Stimulated activated effector memory CD8-positive, alpha-beta T cell treated with anti-CD3 and anti-CD28 coated beads, Interleukin-12 subunit alpha, Interleukin-12 subunit beta, amount 100 ng/mL, for 72 hours (primary cell): Measurements from ENCODE around the gene VAPB.
A peak's percentile ranks its signal among the peaks of the same experiment; 100 is the strongest.

Experiments used
- ATAC-seq: fragments of 150-1000 bp; cut with Tn5 transposase; 2 replicates; pipeline ENCODE4 v1.10.0; 2021
- DNase-seq, 2 donors: peaks; one replicate each; pipeline ENCODE4 v3.0.0; 2021 to 2022; ENCODE audit warnings: low spot score in 2 of 2
- H3K27ac Mint-ChIP-seq: one replicate; pipeline ENCODE4 v1.8.0; 2022; ENCODE audit warnings: mild to moderate bottlenecking, mixed read lengths
- H3K36me3 Mint-ChIP-seq: one replicate; pipeline ENCODE4 v1.8.0; 2022; ENCODE audit warnings: mild to moderate bottlenecking, mixed read lengths
- H3K4me1 Mint-ChIP-seq: one replicate; pipeline ENCODE4 v1.8.0; 2022; ENCODE audit warnings: mixed read lengths
- H3K4me3 Mint-ChIP-seq: one replicate; pipeline ENCODE4 v1.8.0; 2022; ENCODE audit warnings: mild to moderate bottlenecking, mixed read lengths
- H3K9me3 Mint-ChIP-seq: one replicate; pipeline ENCODE4 v1.8.0; 2022; ENCODE audit warnings: mixed read lengths

The VAPB gene

DNA sequence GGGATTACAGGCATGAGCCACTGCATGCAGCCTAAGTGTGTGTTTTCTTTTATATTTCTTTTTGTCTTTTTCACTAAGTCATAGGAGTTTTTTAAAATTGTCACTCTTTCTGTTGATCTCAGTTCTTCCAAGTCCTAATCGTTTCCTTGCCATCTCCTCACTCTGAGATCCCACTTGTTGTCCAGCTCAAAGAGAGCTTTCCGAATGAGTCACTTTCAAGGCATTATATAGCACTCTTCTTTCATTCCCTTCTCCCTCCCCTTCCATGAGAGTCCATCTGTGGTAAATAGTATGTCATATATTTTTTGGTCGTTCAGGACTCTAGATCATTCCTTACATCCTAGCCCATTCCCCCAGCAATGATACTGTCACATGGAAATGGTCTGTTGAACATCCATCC is 4.3 kb downstream of the VAPB start:
- no peak overlapping the region for H3K27ac Mint-ChIP-seq
- ATAC-seq: no peak
- peaks cover 62% of the 10 kb centered on the region for H3K4me1 Mint-ChIP-seq
- H3K36me3 Mint-ChIP-seq: peaks cover 40% of the 10 kb centered on the region
- H3K4me3 Mint-ChIP-seq: no peak overlapping the region
- no peak for DNase-seq
- no peaks in the 10 kb centered on the region for H3K9me3 Mint-ChIP-seq

DNA sequence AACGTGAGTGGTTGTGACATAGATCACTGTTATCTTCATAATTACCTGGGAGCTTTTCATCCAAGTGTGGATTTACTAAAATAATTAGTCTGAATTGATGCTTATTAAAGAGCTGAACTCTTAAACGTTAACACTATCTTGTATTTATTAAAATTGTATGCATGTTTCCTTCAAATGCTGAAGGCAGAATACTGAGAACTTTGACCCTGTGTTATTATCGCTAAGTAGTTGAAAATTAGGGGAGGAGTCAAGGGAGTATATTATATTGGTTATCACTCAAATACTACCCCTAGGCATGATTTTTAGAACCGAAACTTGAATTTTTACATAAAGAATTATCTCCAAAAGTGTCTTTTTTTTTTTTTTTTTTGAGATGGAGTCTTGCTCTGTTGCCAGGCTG is 5.8 kb downstream of the VAPB start:
- H3K9me3 Mint-ChIP-seq: no peaks in the 10 kb centered on the region
- no peak overlapping the region for H3K27ac Mint-ChIP-seq
- no peak overlapping the region for H3K4me3 Mint-ChIP-seq
- DNase-seq (no peak), ATAC-seq (no peak)
- H3K4me1 Mint-ChIP-seq: peaks cover 68% of the 10 kb centered on the region
- H3K36me3 Mint-ChIP-seq: peaks cover 43% of the 10 kb centered on the region

DNA sequence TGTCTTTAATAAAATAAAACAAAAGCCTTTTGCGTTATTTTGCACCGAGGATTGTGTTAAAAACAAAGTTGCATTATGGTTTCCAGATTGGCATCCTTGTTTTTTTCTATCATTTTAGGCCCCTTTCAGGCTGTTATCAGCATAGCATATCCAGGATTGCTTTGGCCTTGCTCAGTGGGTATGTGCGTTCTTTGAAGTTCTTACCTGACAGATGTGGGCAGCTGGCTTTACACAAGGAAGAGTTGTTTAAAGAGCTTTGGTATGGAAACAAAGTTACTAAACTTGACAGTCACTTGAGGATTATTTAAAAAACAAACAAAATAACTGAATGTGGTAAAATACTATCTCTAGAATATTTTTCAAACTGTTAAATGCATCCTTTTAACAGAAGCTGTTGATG is 6.6 kb downstream of the VAPB start:
- ATAC-seq: no peak
- peaks cover 35% of the 10 kb centered on the region for H3K36me3 Mint-ChIP-seq
- peaks cover 60% of the 10 kb centered on the region for H3K4me1 Mint-ChIP-seq

DNA sequence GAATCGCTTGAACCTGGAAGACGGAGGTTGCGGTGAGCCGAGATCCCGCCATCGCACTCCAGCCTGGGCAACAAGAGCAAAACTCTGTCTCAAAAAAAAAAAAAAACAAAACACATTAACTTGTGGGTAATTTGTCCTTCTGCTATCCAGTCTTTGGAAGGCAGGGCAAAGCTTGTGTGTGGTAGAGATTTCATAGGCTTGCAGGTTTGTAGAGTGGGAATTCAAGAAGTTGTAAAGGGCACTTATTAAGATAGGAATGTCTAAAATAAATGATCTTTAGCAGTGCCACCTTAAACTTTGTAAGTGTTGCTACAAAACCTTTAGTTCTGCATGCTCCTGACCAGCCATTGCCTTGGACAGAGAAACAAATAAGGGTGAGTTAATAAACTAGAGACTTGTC is 8.4 kb downstream of the VAPB start:
- ATAC-seq: no peak
- no peak overlapping the region for H3K4me3 Mint-ChIP-seq

More for the DNA sequence above, 6.6 kb downstream of the VAPB start:
- Mint-ChIP-seq H3K9me3 (no peaks in the 10 kb centered on the region), H3K4me3 (no peak overlapping the region), H3K27ac (no peak overlapping the region)
- DNase-seq: no peak

DNA sequence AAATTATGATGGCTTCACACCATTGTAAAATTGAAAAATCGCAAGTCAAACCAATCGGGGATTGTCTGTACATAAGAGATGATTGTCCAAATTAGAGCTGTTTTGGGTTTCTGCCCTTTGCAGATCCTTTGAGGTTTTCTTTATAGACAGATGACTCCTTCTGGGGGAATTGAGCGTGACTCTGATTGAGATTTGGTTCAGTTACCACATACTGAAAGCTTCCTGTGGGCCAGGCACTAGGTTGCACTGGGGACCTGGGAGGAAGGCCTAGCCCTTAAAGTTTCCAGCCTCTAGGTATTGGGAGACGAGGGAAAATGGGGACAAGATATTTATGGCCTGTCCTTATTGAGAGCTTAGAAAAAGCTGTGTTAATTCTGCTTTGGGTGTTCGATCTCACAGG is 9.2 kb downstream of the VAPB start:
- no peaks in the 10 kb centered on the region for H3K9me3 Mint-ChIP-seq
- ATAC-seq (peak; percentile 79), DNase-seq (no peak)
- H3K4me3 Mint-ChIP-seq: no peak overlapping the region
- H3K27ac Mint-ChIP-seq: peak overlapping the region; percentile 54
- H3K4me1 Mint-ChIP-seq: peaks cover 34% of the 10 kb centered on the region
- H3K36me3 Mint-ChIP-seq: peaks cover 17% of the 10 kb centered on the region

More for the DNA sequence above, 8.4 kb downstream of the VAPB start:
- peaks cover 17% of the 10 kb centered on the region for H3K36me3 Mint-ChIP-seq
- no peak for DNase-seq
- no peaks in the 10 kb centered on the region for H3K9me3 Mint-ChIP-seq
- H3K4me1 Mint-ChIP-seq: peaks cover 42% of the 10 kb centered on the region
- H3K27ac Mint-ChIP-seq: no peak overlapping the region

DNA sequence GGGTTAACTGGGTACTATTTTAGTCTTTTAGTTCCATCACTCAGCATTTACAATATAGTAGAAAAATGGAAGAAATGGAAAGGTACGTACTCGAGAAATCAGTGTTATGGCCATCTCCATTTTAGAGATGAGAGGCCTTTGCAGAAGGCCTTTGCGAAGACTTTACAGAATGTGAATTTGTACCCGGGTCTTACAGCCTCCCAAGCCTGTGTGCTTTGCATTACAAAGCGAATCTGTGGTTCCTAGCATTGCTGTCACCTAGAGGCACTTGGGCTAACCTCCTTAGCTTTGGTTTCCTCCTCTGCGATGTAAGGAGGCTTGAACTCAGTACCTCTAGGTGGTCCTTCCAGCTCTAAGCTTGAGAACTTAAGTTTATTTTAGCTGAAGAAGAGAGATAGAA is 10.9 kb downstream of the VAPB start:
- H3K27ac Mint-ChIP-seq: peak overlapping the region; percentile 18
- no peaks in the 10 kb centered on the region for H3K9me3 Mint-ChIP-seq
- ATAC-seq (no peak), DNase-seq (no peak)
- H3K4me1 Mint-ChIP-seq: peaks cover 30% of the 10 kb centered on the region
- peaks cover 16% of the 10 kb centered on the region for H3K36me3 Mint-ChIP-seq
- no peak overlapping the region for H3K4me3 Mint-ChIP-seq

DNA sequence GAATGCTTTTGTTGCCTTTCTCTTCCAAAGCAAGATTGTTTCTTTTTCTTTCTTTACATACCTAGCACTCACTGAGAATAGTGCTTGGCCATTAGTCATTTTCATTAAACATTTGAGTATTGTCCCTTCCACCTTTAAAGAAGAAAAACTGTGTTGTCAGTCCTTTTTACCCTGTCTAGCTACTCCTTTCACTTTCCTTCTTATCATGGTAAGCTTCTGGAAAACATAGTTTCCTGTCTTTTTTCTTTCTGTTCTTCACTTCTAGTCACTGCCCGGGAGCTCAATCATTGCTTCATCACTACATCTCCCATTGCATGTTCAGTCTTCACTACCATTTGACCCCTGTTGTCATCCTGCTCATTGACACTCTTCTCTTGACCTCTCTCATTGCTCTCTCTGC is 12.1 kb downstream of the VAPB start:
- ATAC-seq (no peak), DNase-seq (no peak)
- Mint-ChIP-seq H3K9me3 (no peaks in the 10 kb centered on the region), H3K4me1 (peaks cover 26% of the 10 kb centered on the region), H3K27ac (no peak overlapping the region), H3K4me3 (no peak overlapping the region), H3K36me3 (peaks cover 8% of the 10 kb centered on the region)

DNA sequence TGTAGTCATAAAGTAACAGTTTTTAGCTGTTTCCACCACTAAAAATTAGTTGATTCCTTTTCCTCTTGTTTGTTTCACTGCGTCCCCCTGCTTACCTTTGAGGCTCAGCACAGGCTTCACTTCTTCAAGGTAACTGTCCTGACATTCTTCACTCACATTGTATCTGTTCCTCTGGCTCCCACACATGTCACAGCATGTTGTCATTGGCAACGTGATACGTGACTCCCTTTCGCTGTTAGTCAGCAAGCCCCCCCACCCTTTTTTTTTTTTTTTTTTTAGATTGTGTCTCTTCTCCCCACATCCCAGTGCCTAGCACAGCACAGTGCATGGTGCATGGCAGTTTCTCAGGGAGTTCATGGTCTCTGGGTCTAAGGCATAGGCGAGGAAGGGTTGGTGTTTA is 13.3 kb downstream of the VAPB start:
- Mint-ChIP-seq H3K4me1 (peaks cover 23% of the 10 kb centered on the region), H3K27ac (no peak overlapping the region), H3K4me3 (no peak overlapping the region), H3K36me3 (peaks cover 8% of the 10 kb centered on the region), H3K9me3 (no peaks in the 10 kb centered on the region)
- no peak for DNase-seq
- ATAC-seq: peak; percentile 56

DNA sequence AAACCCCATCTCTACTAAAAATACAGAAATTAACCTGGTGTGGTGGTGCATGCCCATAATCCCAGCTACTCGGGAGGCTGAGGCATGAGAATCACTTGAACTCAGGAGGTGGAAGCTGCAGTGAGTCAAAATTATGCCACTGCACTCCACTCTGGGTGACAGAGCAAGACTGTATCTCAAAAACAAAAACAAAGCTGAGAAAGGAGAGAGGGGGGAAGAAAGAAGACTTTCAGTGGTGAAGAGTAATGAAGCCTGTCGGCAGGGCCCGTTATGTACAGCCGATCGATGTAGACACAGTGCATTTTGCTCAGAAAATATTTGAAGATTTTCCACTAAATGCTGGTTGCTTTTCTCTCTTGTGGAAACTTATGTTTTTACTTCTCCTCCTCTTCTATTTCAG is 13.8 kb downstream of the VAPB start:
- no peak overlapping the region for H3K27ac Mint-ChIP-seq
- DNase-seq: no peak
- no peaks in the 10 kb centered on the region for H3K9me3 Mint-ChIP-seq
- peaks cover 22% of the 10 kb centered on the region for H3K4me1 Mint-ChIP-seq
- H3K4me3 Mint-ChIP-seq: no peak overlapping the region
- peak; percentile 38 for ATAC-seq
- peaks cover 8% of the 10 kb centered on the region for H3K36me3 Mint-ChIP-seq

DNA sequence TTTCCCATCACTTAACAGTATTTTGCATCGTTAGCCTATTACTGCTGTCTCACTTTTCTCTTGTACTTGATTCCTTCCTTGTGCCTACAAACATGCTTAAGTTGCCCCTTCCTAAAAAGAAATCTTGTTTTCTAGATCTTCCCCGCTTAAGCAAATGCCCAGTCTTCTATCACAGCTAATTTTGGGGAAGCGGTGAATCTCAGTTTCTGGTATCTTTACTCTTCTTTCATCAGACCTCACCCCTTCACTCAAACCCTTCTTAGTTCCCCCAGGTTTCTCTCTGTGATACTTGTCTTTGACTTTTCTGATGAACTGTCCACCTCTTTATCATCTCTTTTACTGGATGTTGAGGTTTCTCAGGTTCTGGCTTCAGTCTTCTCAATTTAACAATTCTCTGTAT is 14.2 kb downstream of the VAPB start:
- no peak overlapping the region for H3K4me3 Mint-ChIP-seq
- peaks cover 7% of the 10 kb centered on the region for H3K36me3 Mint-ChIP-seq

DNA sequence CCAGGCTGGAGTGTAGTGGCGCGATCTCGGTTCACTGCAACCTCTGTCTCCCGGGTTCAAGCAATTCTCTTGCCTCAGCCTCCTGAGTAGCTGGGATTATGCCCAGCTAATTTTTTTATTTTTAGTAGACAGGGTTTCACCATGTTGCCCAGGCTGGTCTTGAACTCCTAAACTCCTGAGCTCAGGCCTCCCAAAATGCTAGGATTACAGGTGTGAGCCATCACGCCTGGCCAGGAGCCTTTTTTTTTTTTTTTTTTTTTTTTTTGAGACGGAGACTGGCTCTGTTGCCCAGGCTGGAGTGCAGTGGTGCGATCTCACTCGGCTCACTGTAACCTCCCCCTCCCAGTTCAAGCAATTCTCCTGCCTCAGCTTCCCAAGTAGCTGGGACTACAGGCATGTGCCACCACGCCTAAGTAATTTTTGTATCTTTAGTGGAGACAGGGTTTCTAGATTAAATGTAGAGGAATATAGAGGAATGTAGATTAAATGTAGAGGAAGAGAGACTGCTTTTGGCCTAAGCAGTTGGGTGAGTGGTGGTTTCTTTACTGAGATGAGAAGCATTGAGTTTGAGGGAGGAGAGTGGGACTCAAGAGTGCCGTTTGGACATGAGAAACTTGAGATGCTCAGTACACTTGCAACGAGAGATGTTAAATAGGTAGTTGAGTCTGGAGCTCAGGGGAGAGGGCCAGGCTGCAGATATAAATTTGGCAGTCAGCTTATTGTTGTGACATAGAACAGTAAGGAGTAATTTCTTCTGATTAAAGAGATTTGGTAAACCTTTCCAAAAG is 16.7 kb downstream of the VAPB start:
- no peak overlapping the region for H3K27ac Mint-ChIP-seq
- no peak overlapping the region for H3K4me3 Mint-ChIP-seq
- ATAC-seq (no peak), DNase-seq (no peak)
- H3K9me3 Mint-ChIP-seq: no peaks in the 10 kb centered on the region
- H3K36me3 Mint-ChIP-seq: no peaks in the 10 kb centered on the region
- peaks cover 28% of the 10 kb centered on the region for H3K4me1 Mint-ChIP-seq

More for the DNA sequence above, 14.2 kb downstream of the VAPB start:
- no peak for ATAC-seq
- no peak for DNase-seq
- Mint-ChIP-seq H3K27ac (no peak overlapping the region), H3K4me1 (peaks cover 22% of the 10 kb centered on the region), H3K9me3 (no peaks in the 10 kb centered on the region)

DNA sequence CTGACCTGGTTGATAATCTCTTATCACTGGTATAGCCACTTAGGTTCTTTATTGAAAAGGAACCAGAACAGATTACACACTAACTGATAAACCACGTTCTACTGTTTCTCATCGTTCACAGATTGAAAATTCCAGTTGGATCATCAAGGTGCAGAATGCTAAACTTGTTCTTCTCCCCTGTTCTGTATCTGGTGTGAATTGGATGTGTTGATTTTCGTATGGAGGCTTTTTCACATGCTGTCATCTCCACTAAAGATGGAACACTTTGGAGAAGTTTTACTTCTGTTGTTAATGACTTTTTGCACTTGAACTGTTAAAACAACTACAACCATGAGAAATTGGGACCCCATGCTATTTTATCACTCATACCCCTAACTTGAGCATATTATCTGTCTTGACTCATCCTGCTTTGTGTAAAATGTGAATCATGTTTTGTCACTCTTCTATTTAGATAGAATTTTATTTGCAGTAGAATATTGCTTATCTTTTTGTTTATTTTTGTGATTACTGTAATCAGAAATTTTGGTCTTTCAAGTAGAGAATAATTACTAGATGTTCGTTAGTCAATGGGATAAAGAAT is 17.5 kb downstream of the VAPB start:
- ATAC-seq (no peak), DNase-seq (no peak)
- Mint-ChIP-seq H3K4me3 (no peak overlapping the region), H3K27ac (no peak overlapping the region), H3K36me3 (no peaks in the 10 kb centered on the region), H3K4me1 (peaks cover 28% of the 10 kb centered on the region), H3K9me3 (no peaks in the 10 kb centered on the region)

DNA sequence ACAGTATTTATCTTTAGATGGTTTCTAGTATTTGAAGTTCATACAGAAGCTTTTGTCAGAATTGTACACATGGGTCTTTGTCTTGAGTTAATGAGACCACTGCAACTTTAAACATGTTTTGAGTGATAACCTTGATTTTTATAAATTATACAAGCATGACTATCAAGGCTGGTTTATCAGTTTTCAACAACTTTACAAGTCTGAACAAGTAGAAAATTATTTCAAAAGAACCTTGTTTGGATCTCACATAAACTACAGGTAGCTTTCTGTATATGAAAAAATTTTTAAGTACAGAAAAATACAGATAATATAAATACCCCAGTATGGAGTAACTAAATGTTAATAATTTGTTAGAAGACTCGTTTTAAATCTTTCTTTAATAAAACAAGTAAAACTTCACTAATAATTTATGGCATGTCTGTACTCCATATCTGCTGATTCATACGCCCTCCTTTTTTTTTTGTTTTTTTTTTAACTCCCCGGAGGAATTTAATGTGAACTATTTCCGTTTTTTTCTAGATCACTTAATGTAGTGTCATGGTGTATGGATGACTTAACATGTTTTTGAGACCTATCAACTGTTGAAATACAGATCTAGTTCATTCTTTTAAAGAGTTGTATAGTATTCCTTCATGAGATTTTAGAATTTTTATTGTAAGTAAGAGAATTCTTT is 18.3 kb downstream of the VAPB start:
- H3K27ac Mint-ChIP-seq: peak overlapping the region; percentile 44
- H3K4me1 Mint-ChIP-seq: peaks cover 28% of the 10 kb centered on the region
- DNase-seq (no peak), ATAC-seq (no peak)
- H3K9me3 Mint-ChIP-seq: no peaks in the 10 kb centered on the region
- H3K4me3 Mint-ChIP-seq: no peak overlapping the region
- H3K36me3 Mint-ChIP-seq: no peaks in the 10 kb centered on the region

DNA sequence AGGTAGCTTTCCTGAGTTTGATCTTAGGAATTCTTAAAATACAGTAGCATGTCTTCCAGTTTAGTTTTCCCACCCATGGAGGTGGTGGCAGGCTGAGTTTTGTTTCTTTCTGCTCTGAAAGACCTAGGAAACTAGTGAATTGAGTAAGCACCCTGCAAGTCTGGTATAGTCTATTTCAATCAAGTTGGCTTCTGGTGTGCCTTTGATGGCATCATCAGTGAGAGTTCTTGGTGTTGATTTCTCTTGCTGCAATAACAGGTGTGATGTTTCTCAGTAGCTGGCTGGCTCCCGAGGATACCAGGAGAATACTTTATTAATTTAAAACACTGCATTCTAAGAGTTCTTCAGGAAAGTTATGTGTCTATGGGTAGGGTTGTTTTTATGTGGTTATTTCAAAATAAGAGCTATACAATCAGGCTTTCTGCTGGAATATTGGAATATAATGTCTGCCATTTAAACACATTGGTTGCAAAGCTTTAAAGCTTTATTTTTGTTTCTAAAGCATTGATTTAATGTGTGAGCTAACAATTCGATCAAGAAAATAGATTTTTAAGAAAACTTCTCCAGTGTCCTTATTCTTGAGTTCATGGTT is 19.0 kb downstream of the VAPB start:
- no peaks in the 10 kb centered on the region for H3K9me3 Mint-ChIP-seq
- ATAC-seq: peak; percentile 96
- H3K4me1 Mint-ChIP-seq: peaks cover 28% of the 10 kb centered on the region
- no peaks in the 10 kb centered on the region for H3K36me3 Mint-ChIP-seq
- H3K4me3 Mint-ChIP-seq: peak overlapping the region; percentile 34
- no peak for DNase-seq
- H3K27ac Mint-ChIP-seq: peak overlapping the region; percentile 44

DNA sequence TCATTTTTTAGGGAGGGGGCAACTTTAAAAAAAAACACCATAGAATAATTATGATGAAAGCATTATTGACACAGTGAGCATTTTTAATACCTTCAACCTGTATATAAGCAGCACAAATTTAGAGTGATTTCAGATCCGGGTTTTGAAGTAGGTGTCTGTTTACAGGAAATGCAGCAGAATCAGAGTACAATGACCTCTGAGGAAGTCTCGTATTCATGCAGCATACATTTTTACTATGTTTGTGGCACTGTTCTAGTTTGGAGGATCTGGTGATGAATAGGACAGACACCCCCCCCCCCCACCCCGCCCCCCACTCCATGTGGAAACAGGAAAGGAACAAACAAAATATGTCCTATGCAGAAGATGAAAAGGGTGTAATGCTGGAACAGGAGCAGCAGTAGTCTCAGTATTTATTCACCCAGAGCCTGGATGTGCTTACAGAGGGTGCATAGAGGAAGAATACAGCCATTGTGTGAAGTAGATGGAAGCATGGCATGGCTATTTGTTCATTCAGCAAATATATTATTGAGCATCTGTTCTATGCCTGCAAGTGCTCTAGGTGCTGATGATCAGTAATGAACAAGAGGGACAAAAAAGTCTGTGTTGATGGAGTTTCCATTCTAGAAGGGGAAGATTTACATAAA is 19.7 kb downstream of the VAPB start:
- ATAC-seq: peak; percentile 51
- peak overlapping the region; percentile 44 for H3K27ac Mint-ChIP-seq
- H3K4me1 Mint-ChIP-seq: peaks cover 28% of the 10 kb centered on the region
- no peaks in the 10 kb centered on the region for H3K36me3 Mint-ChIP-seq
- H3K4me3 Mint-ChIP-seq: peak overlapping the region; percentile 34
- no peaks in the 10 kb centered on the region for H3K9me3 Mint-ChIP-seq
- DNase-seq: no peak
